ENCODE results near the gene TRAPPC12.
"Not testable (repeated sequence)": the region's sequence is repeated elsewhere in the genome, so short reads cannot be mapped to it uniquely, and the experiment has no call there.

Gene TRAPPC12

GRCh38 chr2:3369340-3370181 is 9.9 kb upstream of the TRAPPC12 start:
- not testable (repeated sequence) for DNase-seq

GRCh38 chr2:3376821-3377220 is 2.7 kb upstream of the TRAPPC12 start:
- DNase-seq, result no peak

- peak; percentile 20 to 46 for DNase-seq
Observed at GRCh38 chr2:3377279-3377611, 2.2 kb upstream of the TRAPPC12 start.

- peak; percentile 97 to 98 for DNase-seq
Observed at GRCh38 chr2:3377612-3378432, 1.7 kb upstream of the TRAPPC12 start, which contains the start of gene EIPR1. Gene EIPR1 (minus strand): TSS chr2:3377818. CDS start chr2:3377689, 129 bp downstream.

DNA sequence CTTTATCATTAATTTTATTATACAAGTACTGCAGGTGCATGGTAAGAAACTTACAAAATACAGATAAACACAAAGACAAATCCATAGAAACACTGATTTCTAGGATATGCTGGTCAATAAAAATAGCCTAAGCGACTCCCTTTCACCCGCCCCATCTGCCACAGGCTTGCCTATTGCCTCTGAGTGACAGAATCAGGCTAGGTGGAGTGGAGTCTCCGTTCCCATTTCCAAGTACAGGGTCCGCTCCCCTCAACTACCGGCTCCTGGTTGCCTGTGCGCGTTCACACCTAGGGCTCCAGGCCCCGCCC is 201 bp upstream of the TRAPPC12 start:
- no peak for DNase-seq

DNA sequence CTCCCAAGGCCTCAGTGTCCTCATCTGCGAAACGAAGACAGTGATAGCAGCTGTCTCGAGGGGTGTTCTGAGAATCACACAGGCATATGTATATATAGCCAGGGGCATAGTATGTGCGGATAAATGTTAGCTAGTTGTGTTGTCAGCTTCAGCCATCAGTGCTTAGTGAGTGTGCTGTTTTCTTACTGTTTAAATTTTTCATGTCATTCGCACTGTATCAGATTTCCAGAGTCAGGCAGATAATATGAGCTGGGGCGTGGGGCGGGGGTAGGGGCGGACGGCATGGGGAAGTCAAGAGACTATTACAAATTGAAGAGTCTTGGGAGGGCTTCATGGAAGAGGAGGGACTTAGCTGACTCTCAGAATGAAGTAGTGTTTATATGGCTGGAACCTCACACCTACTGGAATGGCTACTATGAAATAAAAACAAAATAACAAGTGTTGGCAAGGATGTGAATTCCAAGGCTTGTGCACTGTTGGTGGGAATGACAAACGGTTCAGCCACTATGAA is 7.0 kb downstream of the TRAPPC12 start:
- DNase-seq, result no peak

DNA sequence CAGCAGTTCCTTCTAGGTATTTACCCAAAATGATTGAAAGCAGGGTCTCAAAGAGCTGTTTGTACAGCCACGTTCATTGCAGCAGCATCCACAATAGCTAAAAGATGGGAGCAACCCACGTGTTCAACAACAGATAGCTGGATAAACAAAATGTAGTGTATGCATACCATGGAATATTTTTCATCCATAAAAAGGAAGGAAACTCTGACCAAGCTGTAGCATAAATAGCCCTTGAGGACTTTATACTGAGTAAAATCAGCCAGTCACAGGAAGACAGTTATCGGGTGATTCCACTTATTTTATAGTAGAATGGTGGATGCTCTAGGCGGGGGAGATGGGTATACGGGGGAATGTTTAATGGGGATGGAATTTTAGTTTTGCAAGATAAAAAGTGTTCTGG is 7.5 kb downstream of the TRAPPC12 start:
- DNase-seq, result no peak

- no peak for DNase-seq
Observed at GRCh38 chr2:3387644-3388411, 8.3 kb downstream of the TRAPPC12 start.

DNA sequence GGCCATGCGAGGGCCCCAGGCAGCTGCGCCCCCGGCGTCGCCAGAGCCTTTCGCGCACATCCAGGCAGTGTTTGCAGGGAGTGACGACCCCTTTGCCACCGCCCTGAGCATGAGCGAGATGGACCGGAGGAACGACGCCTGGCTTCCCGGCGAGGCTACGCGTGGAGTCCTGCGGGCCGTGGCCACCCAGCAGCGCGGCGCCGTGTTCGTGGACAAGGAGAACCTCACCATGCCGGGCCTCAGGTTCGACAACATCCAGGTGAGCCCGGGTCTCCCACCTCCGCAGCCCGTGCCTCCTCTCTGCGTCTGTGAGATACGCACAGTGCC is 8.9 kb downstream of the TRAPPC12 start:
- no peak for DNase-seq

DNA sequence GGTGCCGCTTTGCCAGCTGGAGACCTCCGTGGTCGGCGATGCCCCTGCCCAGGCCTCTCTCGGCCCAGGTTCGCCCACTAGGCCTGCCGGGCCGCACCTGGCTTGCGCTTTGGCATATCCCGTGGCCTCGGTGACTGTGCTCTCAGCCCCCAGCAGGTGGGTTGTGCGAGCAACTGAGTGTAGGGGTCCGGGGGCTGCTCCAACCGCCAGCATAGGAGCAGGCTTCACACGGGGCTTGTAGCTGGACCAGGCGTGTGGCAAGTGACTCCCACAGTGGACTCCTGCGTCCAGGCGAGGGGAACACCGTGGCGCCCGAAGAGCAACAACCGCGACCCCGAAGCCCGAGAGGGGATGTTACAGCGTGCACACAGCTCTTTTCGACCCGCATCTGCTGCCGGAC is 9.7 kb downstream of the TRAPPC12 start:
- no peak for DNase-seq

- DNase-seq, result no peak
Observed at GRCh38 chr2:3390041-3390440, 10.5 kb downstream of the TRAPPC12 start.

GRCh38 chr2:3392216-3392615 is 12.7 kb downstream of the TRAPPC12 start:
- DNase-seq, result no peak

- no peak for DNase-seq
Observed at GRCh38 chr2:3396920-3397559, 17.5 kb downstream of the TRAPPC12 start.

GRCh38 chr2:3398857-3399256 is 19.4 kb downstream of the TRAPPC12 start:
- no peak for DNase-seq

- no peak for DNase-seq
Observed at GRCh38 chr2:3399381-3399780, 19.9 kb downstream of the TRAPPC12 start.

- DNase-seq, result no peak
Observed at GRCh38 chr2:3399829-3400228, 20.3 kb downstream of the TRAPPC12 start.

DNA sequence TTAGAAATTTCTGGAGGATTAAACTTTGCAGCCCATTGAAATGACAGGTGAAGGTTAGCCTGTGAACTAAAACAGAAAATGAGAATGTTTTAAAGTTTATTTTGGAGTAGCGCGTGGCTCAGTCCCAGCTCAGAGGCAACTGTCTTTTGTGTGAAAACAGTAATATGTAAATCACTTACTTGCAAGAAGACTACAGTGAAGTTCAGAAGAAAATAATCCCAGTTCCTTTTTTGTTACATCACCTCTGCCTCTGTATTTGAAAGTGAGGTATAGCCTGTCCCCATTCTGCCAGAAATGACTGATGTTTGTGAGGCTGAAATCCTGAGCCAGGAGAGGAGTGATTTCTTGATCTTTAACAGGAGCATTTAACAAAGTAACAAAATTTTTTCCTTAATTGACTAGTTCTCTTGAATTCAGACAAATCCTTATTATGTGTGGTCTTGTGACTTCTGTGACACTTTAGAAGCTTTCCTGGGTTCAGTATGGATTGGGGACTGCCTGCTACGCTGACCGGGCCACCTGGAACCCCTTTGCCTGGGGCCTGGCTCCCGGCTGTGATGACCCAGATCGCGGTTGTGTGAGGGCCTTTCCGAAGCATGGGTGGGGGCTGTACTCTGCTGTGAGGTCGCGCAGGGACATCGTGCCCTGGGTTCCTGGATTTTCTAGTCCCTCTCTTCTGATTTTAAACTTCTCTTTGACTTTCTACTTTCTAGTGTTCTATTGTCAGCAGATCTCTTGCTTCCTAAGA is 24.3 kb downstream of the TRAPPC12 start:
- DNase-seq, result no peak

DNA sequence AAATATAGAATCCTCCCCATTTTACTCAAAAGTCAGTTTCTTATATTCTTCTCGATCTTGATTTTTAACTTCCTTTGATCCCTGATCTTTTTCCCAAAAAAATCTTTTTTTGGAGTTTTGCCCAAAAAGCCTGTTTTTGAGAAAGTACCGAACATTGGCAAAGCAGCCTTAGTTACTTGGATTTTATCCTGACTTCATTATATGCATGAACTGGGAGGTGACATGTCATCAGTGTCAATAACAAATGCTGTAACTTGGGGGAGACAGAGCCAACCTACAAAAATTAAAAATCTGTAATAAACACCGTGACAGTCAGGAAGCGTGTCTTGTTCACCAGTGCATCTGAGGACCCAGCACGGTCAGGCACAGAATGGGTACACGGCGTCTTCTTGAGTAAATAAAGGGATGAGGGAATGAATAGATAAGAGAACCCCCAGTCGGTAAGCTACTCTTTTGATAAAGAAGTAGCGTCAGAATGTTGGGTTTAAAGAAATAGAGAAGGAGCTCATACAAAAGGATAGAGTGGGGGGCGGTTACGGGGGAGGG is 24.9 kb downstream of the TRAPPC12 start:
- DNase-seq, result no peak

GRCh38 chr2:3405307-3405706 is 25.8 kb downstream of the TRAPPC12 start:
- no peak for DNase-seq

GRCh38 chr2:3405876-3406275 is 26.4 kb downstream of the TRAPPC12 start:
- no peak for DNase-seq

DNA sequence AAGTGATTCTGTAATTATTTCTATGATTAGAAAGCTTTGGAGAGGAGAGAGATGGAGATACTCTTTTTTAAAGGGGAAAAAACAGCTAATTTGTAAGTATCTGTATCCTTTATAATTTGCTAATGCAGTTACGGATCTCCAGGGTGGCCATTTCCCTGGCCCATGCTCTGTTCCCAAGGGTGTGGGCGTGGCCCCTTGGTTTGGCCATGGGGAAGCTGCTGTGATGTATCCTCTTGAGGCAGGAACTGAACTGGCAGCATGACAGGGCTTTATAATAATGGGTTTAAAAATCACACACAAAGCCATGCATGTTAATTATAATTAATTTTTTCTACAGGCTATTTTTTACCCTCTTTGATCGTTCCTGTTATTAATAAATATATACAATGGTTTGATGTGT is 27.0 kb downstream of the TRAPPC12 start:
- DNase-seq, result no peak

GRCh38 chr2:3408781-3409180 is 29.3 kb downstream of the TRAPPC12 start:
- DNase-seq, result no peak
